ENCODE measurements around the gene ZNF575.

DNA sequence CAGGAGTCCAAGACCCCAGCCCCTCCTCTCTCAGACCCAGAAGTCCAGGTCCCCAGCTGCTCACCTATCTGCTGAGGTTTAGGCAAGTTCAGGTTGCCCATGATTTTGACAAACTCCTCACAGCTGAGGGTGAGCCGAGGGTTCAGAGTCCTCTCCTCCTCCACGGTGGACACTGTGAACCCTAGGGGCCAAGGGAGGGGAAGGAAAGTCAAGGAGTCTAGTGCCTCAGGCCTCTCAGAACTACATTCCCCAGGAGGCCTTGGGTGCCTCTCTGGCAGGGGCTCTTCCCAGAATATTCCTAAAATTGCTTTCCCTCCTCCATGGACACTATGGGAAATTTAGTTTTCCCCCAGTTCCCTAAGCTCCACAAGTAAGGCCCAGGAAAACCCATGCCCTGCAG, 25.1 kb upstream of the ZNF575 start:
- TF ChIP-seq, protein P1, sequence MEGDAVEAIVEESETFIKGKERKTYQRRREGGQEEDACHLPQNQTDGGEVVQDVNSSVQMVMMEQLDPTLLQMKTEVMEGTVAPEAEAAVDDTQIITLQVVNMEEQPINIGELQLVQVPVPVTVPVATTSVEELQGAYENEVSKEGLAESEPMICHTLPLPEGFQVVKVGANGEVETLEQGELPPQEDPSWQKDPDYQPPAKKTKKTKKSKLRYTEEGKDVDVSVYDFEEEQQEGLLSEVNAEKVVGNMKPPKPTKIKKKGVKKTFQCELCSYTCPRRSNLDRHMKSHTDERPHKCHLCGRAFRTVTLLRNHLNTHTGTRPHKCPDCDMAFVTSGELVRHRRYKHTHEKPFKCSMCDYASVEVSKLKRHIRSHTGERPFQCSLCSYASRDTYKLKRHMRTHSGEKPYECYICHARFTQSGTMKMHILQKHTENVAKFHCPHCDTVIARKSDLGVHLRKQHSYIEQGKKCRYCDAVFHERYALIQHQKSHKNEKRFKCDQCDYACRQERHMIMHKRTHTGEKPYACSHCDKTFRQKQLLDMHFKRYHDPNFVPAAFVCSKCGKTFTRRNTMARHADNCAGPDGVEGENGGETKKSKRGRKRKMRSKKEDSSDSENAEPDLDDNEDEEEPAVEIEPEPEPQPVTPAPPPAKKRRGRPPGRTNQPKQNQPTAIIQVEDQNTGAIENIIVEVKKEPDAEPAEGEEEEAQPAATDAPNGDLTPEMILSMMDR (IDR thresholded peaks at IDR 0.05; ENCODE audit: poor library complexity) = no peak
- no peak for TF ChIP-seq EZH2phosphoT487 (IDR thresholded peaks at IDR 0.05; ENCODE audit: low read depth, severe bottlenecking, unreplicated experiment)
- TF ChIP-seq EZH2 (IDR thresholded peaks at IDR 0.05; ENCODE audit: borderline replicate concordance) = no peak
